Measurements from ENCODE around the gene GPR62. TPM values are rescaled to one million over a fixed set of nuclear protein-coding genes. Genes with fewer than 3 reads are reported as not detected.

Gene GPR62
- total RNA-seq, 1 experiment from 2014 or later: not detected

DNA sequence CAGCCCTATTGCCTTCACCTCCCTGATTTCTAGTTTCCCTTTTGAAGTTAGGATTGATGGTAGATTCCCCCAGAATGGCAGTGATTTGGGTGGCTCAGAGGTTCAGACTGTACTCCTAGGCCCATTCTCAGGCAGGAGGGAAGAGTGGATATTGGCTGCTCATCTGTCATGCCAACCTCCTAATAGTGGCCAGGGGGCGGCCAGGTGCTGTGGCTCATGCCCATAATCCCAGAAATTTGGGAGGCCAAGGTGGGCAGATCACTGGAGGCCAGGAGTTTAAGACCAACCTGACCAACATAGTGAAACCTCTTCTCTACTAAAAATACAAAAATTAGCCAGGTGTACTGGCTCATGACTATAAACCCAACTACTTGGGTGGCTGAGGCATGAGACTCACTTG, 24.7 kb upstream of the GPR62 start:
- Mint-ChIP-seq H3K27me3 (ENCODE audit: insufficient read depth, unreplicated experiment) (no peaks in the 10 kb centered on the region), H3K9me3 (ENCODE audit: unreplicated experiment) (no peaks in the 10 kb centered on the region), H3K4me1 (ENCODE audit: insufficient read depth, unreplicated experiment) (no peaks in the 10 kb centered on the region), H3K36me3 (ENCODE audit: insufficient read depth, unreplicated experiment) (peaks cover 46% of the 10 kb centered on the region), H3K4me3 (ENCODE audit: unreplicated experiment) (no peak overlapping the region), H3K27ac (ENCODE audit: low read depth, unreplicated experiment) (no peak overlapping the region)
- CTCF ChIA-PET: interaction anchor here (0.6 to 1.1 kb wide), 2 partner anchors 10 to 24 kb away, joined by 3 to 4 read pairs; no protein-coding TSS in a partner anchor
- intact Hi-C loops (cut with micrococcal nuclease): no loop called here
- BruUV-seq (replicated peaks): no TSS peak
- no peak for DNase-seq (ENCODE audit: unreplicated experiment)
- TF ChIP-seq, protein P1, sequence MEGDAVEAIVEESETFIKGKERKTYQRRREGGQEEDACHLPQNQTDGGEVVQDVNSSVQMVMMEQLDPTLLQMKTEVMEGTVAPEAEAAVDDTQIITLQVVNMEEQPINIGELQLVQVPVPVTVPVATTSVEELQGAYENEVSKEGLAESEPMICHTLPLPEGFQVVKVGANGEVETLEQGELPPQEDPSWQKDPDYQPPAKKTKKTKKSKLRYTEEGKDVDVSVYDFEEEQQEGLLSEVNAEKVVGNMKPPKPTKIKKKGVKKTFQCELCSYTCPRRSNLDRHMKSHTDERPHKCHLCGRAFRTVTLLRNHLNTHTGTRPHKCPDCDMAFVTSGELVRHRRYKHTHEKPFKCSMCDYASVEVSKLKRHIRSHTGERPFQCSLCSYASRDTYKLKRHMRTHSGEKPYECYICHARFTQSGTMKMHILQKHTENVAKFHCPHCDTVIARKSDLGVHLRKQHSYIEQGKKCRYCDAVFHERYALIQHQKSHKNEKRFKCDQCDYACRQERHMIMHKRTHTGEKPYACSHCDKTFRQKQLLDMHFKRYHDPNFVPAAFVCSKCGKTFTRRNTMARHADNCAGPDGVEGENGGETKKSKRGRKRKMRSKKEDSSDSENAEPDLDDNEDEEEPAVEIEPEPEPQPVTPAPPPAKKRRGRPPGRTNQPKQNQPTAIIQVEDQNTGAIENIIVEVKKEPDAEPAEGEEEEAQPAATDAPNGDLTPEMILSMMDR (IDR thresholded peaks at IDR 0.05; ENCODE audit: unreplicated experiment): no peak
- POLR2A ChIA-PET: interaction anchor here (0.8 kb wide), 1 partner anchor 12 kb away, joined by 3 read pairs; the partner anchor contains the start of genes PARP3 and RRP9

DNA sequence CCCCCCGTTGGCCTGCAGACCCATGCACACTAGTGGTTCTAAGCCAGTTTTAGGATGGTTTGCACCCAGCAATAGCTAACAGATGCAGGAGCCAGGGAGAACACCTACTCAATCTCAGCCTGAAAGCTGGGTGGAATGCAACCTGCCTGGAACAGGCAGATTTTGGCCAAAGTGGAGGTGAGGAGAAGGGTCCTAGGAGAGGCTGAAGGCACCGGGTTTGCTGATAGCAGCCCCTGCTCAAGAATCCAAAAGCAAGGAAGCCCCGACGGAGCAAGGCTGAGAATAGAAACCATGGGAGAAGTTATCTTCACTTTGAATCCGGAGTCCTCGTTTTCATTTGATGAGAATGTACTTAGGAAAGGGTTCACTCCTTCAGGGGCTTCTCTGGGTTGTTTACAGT, 23.4 kb upstream of the GPR62 start:
- ChIA-PET POLR2A (no interaction called here), CTCF (interaction anchor here (1.2 kb wide), 1 partner anchor 10 kb away, joined by 5 read pairs; the partner anchor contains the start of gene RRP9)
- no peaks in the 10 kb centered on the region for H3K4me1 Mint-ChIP-seq (ENCODE audit: insufficient read depth, unreplicated experiment)
- no peak overlapping the region for H3K27ac Mint-ChIP-seq (ENCODE audit: low read depth, unreplicated experiment)
- no peaks in the 10 kb centered on the region for H3K27me3 Mint-ChIP-seq (ENCODE audit: insufficient read depth, unreplicated experiment)
- intact Hi-C loops (cut with micrococcal nuclease): no loop called here
- DNase-seq (ENCODE audit: unreplicated experiment): no peak
- peaks cover 59% of the 10 kb centered on the region for H3K36me3 Mint-ChIP-seq (ENCODE audit: insufficient read depth, unreplicated experiment)
- BruUV-seq (replicated peaks): no TSS peak
- no peaks in the 10 kb centered on the region for H3K9me3 Mint-ChIP-seq (ENCODE audit: unreplicated experiment)
- H3K4me3 Mint-ChIP-seq (ENCODE audit: unreplicated experiment): no peak overlapping the region
- TF ChIP-seq, protein P1 (IDR thresholded peaks at IDR 0.05; ENCODE audit: unreplicated experiment): no peak

DNA sequence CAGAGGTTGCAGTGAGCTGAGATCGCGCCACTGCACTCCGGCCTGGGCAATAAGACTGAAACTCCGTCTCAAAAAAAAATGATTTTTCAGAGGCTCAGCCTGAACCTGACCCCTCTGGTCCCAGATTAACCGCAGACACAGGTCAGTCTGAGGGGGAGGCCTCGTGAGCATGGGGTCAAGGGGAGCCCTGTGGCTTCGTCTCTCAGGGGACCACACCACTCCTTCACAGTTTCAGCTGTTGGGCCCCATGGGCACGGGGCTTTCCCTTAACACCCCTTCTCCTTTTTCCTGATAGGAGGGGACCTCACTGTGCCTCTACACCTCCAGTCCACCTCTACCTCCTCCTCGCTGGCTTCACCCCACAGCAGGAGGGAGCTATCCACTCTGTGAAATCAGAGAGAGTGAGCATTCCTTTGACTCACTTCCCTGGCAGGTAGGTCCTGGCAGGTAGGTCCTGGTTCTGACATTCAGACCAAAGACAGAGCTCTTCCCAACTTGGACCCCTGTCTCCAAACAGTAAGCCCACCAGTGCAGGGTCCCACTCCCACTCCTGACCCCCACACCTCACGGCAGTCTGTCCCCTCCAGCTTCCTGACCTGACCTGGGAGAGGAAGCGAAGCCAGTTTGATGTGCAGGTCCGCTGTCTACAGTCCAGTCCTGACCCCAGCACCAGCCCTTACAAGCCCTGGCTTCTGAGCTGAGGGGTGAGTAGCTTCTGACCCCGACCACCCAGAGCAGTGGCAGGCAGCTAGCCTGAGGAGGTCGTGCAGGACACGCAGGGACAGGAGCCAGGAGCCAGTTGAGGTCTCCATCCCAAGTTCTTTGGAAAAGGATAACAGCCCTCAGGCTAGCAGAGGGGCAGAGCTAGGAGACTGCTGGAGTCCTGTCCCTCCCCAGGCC, 22.5 kb upstream of the GPR62 start:
- Mint-ChIP-seq H3K4me1 (ENCODE audit: insufficient read depth, unreplicated experiment) (no peaks in the 10 kb centered on the region), H3K27me3 (ENCODE audit: insufficient read depth, unreplicated experiment) (no peaks in the 10 kb centered on the region), H3K36me3 (ENCODE audit: insufficient read depth, unreplicated experiment) (peaks cover 68% of the 10 kb centered on the region), H3K4me3 (ENCODE audit: unreplicated experiment) (no peak overlapping the region), H3K9me3 (ENCODE audit: unreplicated experiment) (no peaks in the 10 kb centered on the region), H3K27ac (ENCODE audit: low read depth, unreplicated experiment) (no peak overlapping the region)
- CTCF ChIA-PET: interaction anchor here (0.6 to 1.2 kb wide), 3 partner anchors 9 to 1276 kb away, joined by 3 to 5 read pairs (median 4); partner anchors contain the start of gene RRP9
- POLR2A ChIA-PET: interaction anchor here (0.7 to 1.1 kb wide), 2 partner anchors 9 to 17 kb away, joined by 3 read pairs; partner anchors contain the start of gene RRP9
- BruUV-seq (replicated peaks): no TSS peak
- no peak for DNase-seq (ENCODE audit: unreplicated experiment)
- TF ChIP-seq, protein P1 (IDR thresholded peaks at IDR 0.05; ENCODE audit: unreplicated experiment): no peak
- intact Hi-C loops (cut with micrococcal nuclease): no loop called here

DNA sequence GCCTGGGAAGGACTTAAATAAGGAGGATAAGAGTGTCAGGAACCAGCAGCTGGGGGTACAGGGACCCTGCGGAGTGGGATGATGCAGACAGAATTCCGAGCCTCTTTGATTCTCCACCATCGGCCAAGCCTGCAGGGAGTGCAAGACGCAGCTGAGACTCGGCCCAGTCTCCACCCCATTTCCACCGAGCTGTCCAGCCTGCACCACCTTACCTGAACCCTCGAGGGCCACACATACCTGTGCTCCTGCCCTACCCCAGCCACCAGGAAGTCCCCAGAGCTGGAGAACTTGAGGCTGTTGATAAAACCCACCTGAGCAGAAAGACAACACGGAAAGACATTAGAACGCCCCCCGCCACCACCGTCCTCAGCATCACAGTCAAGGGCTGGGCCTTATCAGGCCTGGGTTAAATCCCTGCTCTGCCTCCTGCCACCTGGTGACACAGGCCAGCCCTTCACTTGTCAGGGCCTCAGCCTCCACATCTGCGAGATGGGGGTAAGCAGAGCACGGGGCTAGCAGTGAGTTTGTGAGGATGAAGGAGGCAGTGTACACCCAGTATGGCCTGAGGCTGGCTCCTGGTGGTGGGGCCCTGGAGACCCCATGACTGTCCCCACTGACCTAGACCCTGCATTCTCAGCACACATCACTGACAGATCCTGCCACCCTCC, 21.6 kb upstream of the GPR62 start:
- peaks cover 74% of the 10 kb centered on the region for H3K36me3 Mint-ChIP-seq (ENCODE audit: insufficient read depth, unreplicated experiment)

More for the DNA sequence above, 21.6 kb upstream of the GPR62 start:
- no peaks in the 10 kb centered on the region for H3K9me3 Mint-ChIP-seq (ENCODE audit: unreplicated experiment)
- ChIA-PET CTCF (interaction anchor here (0.6 kb wide), 2 partner anchors 153 to 1277 kb away, joined by 3 to 4 read pairs; no protein-coding TSS in a partner anchor), POLR2A (interaction anchor here (0.6 to 1.1 kb wide), 2 partner anchors 8 to 23 kb away, joined by 3 to 6 read pairs; partner anchors contain the start of gene RRP9)
- intact Hi-C loops (cut with micrococcal nuclease): no loop called here
- TF ChIP-seq, protein P1 (IDR thresholded peaks at IDR 0.05; ENCODE audit: unreplicated experiment): no peak
- BruUV-seq (replicated peaks): no TSS peak
- no peak overlapping the region for H3K4me3 Mint-ChIP-seq (ENCODE audit: unreplicated experiment)
- DNase-seq (ENCODE audit: unreplicated experiment): no peak
- no peaks in the 10 kb centered on the region for H3K4me1 Mint-ChIP-seq (ENCODE audit: insufficient read depth, unreplicated experiment)
- H3K27ac Mint-ChIP-seq (ENCODE audit: low read depth, unreplicated experiment): no peak overlapping the region
- no peaks in the 10 kb centered on the region for H3K27me3 Mint-ChIP-seq (ENCODE audit: insufficient read depth, unreplicated experiment)

Measured in MCF 10A (cell line).